HEK293T (cell line): ENCODE results near the gene SCN4B.

Experiments
- ARNT ChIP-seq: fragments of 450-650 bp; IDR thresholded peaks from 2 replicates; pipeline ENCODE4 v1.6.1; 2017; ENCODE audit warnings: mild to moderate bottlenecking
- BHLHE40 ChIP-seq: fragments of 450-650 bp; IDR thresholded peaks from 2 replicates; pipeline ENCODE4 v1.6.1; 2016; ENCODE audit warnings: mild to moderate bottlenecking, moderate library complexity, borderline replicate concordance
- CTBP1 ChIP-seq: fragments of 450-650 bp; IDR thresholded peaks from 2 replicates; pipeline ENCODE4 v1.6.1; 2016; ENCODE audit warnings: borderline replicate concordance
- ELF4 ChIP-seq: fragments of 450-650 bp; IDR thresholded peaks from 2 replicates; pipeline ENCODE4 v1.6.1; 2017; ENCODE audit warnings: antibody characterized with exemption
- FOXA1 ChIP-seq: fragments of 450-650 bp; IDR thresholded peaks from 2 replicates; pipeline ENCODE4 v1.6.1; 2016; ENCODE audit warnings: mild to moderate bottlenecking
- FOXK2 ChIP-seq: fragments of 450-650 bp; IDR thresholded peaks from 2 replicates; pipeline ENCODE4 v1.6.1; 2016; ENCODE audit warnings: mild to moderate bottlenecking
- FOXM1 ChIP-seq: fragments of 450-650 bp; IDR thresholded peaks from 2 replicates; pipeline ENCODE4 v1.6.1; 2017; ENCODE audit warnings: mild to moderate bottlenecking, borderline replicate concordance
- L3MBTL2 ChIP-seq: fragments of 450-650 bp; conservative IDR thresholded peaks from 2 replicates; pipeline ENCODE4 v1.6.1; 2016; ENCODE audit warnings: mild to moderate bottlenecking
- PKNOX1 ChIP-seq: fragments of 450-650 bp; IDR thresholded peaks from 2 replicates; pipeline ENCODE4 v1.6.1; 2016
- SP1 ChIP-seq: fragments of 450-650 bp; IDR thresholded peaks from 2 replicates; pipeline ENCODE4 v1.6.1; 2017
- SUZ12 ChIP-seq: fragments of 450-650 bp; IDR thresholded peaks from 2 replicates; pipeline ENCODE4 v1.6.1; 2016; ENCODE audit warnings: mild to moderate bottlenecking
- ZNF384 ChIP-seq: fragments of 450-650 bp; IDR thresholded peaks from 2 replicates; pipeline ENCODE4 v1.6.1; 2016

DNA sequence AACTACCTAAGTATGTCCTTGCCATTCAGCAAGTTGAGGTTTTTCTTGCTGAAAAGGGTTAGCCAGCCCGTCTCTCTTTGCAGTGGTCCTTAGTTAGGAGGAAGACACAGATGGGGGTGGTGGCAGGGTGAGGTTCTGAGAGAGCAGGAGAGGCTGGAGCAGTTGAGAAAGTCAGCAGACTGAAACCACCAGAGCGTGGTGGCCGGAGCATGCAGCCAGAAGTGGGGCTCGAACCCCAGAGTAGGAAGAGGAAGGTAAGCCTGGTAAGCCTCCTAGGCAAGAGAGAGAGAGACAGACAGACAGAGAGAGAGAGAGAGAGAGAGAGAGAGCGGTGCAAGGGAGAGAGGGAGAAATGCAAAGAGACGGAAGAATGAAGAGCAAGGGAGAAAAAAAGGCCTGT, 9.2 kb upstream of the SCN4B start:
- TF ChIP-seq CTBP1 (no peak), SUZ12 (no peak), PKNOX1 (no peak), FOXK2 (no peak), FOXM1 (no peak), FOXA1 (no peak), ARNT (no peak), BHLHE40 (no peak), ZNF384 (no peak), SP1 (no peak), L3MBTL2 (no peak), ELF4 (no peak)
